Endothelial cell of umbilical vein (primary cell): Measurements from ENCODE around the gene CROCC.

Experiments used
- CTCF ChIP-seq, 2 donors: IDR thresholded peaks; 1 replicate in 1 of 2; 2 replicates in 1 of 2; pipeline ENCODE4 v1.5.1; 2011; ENCODE audit warnings: low read length in 2 of 2, mild to moderate bottlenecking in 2 of 2, moderate library complexity in 2 of 2, control low read depth in 1 of 2, inconsistent platforms in 1 of 2, low read depth in 1 of 2; ENCODE audit not compliant: insufficient read depth in 1 of 2; ENCODE audit errors: extremely low read depth in 1 of 2
- EZH2 ChIP-seq: IDR thresholded peaks from 2 replicates; pipeline ENCODE4 v1.6.1; 2012; ENCODE audit warnings: borderline replicate concordance, low read depth, mild to moderate bottlenecking, moderate library complexity, low read length, inconsistent platforms; ENCODE audit not compliant: severe bottlenecking
- FOS ChIP-seq: IDR thresholded peaks from 2 replicates; pipeline ENCODE4 v1.6.1; 2011; ENCODE audit warnings: mild to moderate bottlenecking, low read length, moderate library complexity, borderline replicate concordance; ENCODE audit not compliant: insufficient read depth
- GATA2 ChIP-seq: IDR thresholded peaks from 2 replicates; pipeline ENCODE4 v1.7.0; 2011; ENCODE audit warnings: low read depth, mild to moderate bottlenecking, moderate library complexity, mixed read lengths, low read length; ENCODE audit not compliant: insufficient read length, insufficient read depth
- JUN ChIP-seq: IDR thresholded peaks from 2 replicates; pipeline ENCODE4 v1.6.1; 2011; ENCODE audit warnings: borderline replicate concordance, low read depth; ENCODE audit not compliant: insufficient read length, insufficient read depth
- MAX ChIP-seq: IDR thresholded peaks from 2 replicates; pipeline ENCODE4 v1.6.1; 2011; ENCODE audit not compliant: insufficient read depth, insufficient read length
- MYC ChIP-seq: IDR thresholded peaks from one replicate; pipeline ENCODE4 v1.6.1; 2011; ENCODE audit warnings: mild to moderate bottlenecking, low read depth, low read length
- POLR2A ChIP-seq: IDR thresholded peaks from 2 replicates; pipeline ENCODE4 v1.6.1; 2012; ENCODE audit warnings: low read depth, mild to moderate bottlenecking, control low read depth, low read length
- POLR2AphosphoS5 ChIP-seq: IDR thresholded peaks from 2 replicates; pipeline ENCODE4 v1.6.1; 2012; ENCODE audit warnings: low read depth, mild to moderate bottlenecking, control low read depth, low read length, moderate library complexity; ENCODE audit not compliant: insufficient read depth

GRCh38 chr1:16969057-16969611 is 47.4 kb downstream of the CROCC start:
- TF ChIP-seq POLR2A: no peak
- no peak for TF ChIP-seq CTCF (IDR thresholded peaks at IDR 0.05; ENCODE audit: extremely low read depth in 1 of 2, insufficient read depth in 1 of 2, low read depth in 1 of 2, low read length in 2 of 2)
- TF ChIP-seq EZH2: no peak
- no peak for TF ChIP-seq MAX
- TF ChIP-seq POLR2AphosphoS5: no peak
- TF ChIP-seq GATA2: no peak
- TF ChIP-seq JUN: no peak
- TF ChIP-seq FOS: no peak
- TF ChIP-seq MYC: no peak
